IMR-90 (cell line): ENCODE results near the gene RGS4. TPM values are rescaled to one million over a fixed set of nuclear protein-coding genes. Genes with fewer than 3 reads are reported as not detected.
A peak's percentile ranks its signal among the peaks of the same experiment; 100 is the strongest.

ENCODE experiments used
- ATAC-seq: fragments of 200-7000 bp; cut with Tn5 transposase; 2 replicates; pipeline ENCODE4 v1.9.1; 2020; ENCODE audit warnings: low read depth, mild to moderate bottlenecking, moderate library complexity
- BruUV-seq: library from RNA; stranded (reverse); fragments of 400-500 nt; replicated peaks from 2 replicates; lab custom pipeline; 2021; lab: Mats Ljungman, UMichigan
- CTCF ChIA-PET: fragments of 300-600 bp; formaldehyde crosslinking; extraction: SDS; loops from one replicate; lab custom pipeline; 2021; ENCODE audit warnings: antibody characterized with exemption; lab: Yijun Ruan, JAX
- POLR2A ChIA-PET: fragments of 300-600 bp; sonication (Branson Sonifier 250); formaldehyde crosslinking; loops from one replicate; lab custom pipeline; 2022; ENCODE audit warnings: antibody characterized with exemption; ENCODE audit not compliant: unreplicated experiment; lab: Charles Lee
- DNase-seq: peaks from one replicate; pipeline ENCODE4 v3.0.0; 2013
- H2AFZ ChIP-seq: replicated peaks from 2 replicates; pipeline ENCODE3; 2013; ENCODE audit warnings: low read length, mild to moderate bottlenecking; ENCODE audit not compliant: poor library complexity
- H2AK5ac ChIP-seq: 2 replicates; pipeline ENCODE4 v1.6.1; 2013; ENCODE audit warnings: low read depth, low read length, inconsistent platforms
- H2AK9ac ChIP-seq: replicated peaks from 2 replicates; pipeline ENCODE3; 2013; ENCODE audit warnings: mild to moderate bottlenecking, low read depth, low read length, moderate library complexity; ENCODE audit not compliant: poor library complexity
- H2BK120ac ChIP-seq: 2 replicates; pipeline ENCODE4 v1.6.1; 2013; ENCODE audit warnings: low read depth, low read length, inconsistent platforms
- H2BK15ac ChIP-seq: 3 replicates; pipeline ENCODE4 v1.6.1; 2013; ENCODE audit warnings: low read depth, low read length, inconsistent platforms
- H2BK20ac ChIP-seq: 2 replicates; pipeline ENCODE4 v1.6.1; 2013; ENCODE audit warnings: low read depth, mild to moderate bottlenecking, inconsistent platforms, low read length, moderate library complexity
- H2BK5ac ChIP-seq: 2 replicates; pipeline ENCODE4 v1.6.1; 2013; ENCODE audit warnings: mild to moderate bottlenecking, low read depth, low read length, inconsistent platforms; ENCODE audit not compliant: poor library complexity, severe bottlenecking
- H3K14ac ChIP-seq: replicated peaks from 2 replicates; pipeline ENCODE4 v1.6.1; 2013; ENCODE audit warnings: low read depth, low read length, inconsistent platforms
- H3K18ac ChIP-seq: 2 replicates; pipeline ENCODE4 v1.6.1; 2013; ENCODE audit warnings: low read depth, low read length, control low read depth
- H3K23ac ChIP-seq: 2 replicates; pipeline ENCODE4 v1.6.1; 2013; ENCODE audit warnings: low read depth, low read length, inconsistent platforms
- H3K27ac ChIP-seq: 2 replicates; pipeline ENCODE4 v1.5.1; 2013; ENCODE audit warnings: mild to moderate bottlenecking, control low read depth, low read length; ENCODE audit not compliant: insufficient read depth
- H3K27me3 ChIP-seq: 2 replicates; pipeline ENCODE4 v1.6.1; 2013; ENCODE audit warnings: low read length; ENCODE audit not compliant: control insufficient read depth, insufficient read depth
- H3K36me3 ChIP-seq: 2 replicates; pipeline ENCODE4 v1.6.1; 2013; ENCODE audit warnings: low read length, mixed read lengths; ENCODE audit not compliant: control insufficient read depth, insufficient read depth
- H3K4ac ChIP-seq: 2 replicates; pipeline ENCODE4 v1.6.1; 2013; ENCODE audit warnings: low read depth, low read length, inconsistent platforms
- H3K4me1 ChIP-seq: 2 replicates; pipeline ENCODE4 v1.6.1; 2013; ENCODE audit warnings: low read length, mixed read lengths; ENCODE audit not compliant: control insufficient read depth, insufficient read depth
- H3K4me2 ChIP-seq: 2 replicates; pipeline ENCODE4 v1.6.1; 2013; ENCODE audit warnings: low read depth, mild to moderate bottlenecking, control low read depth, low read length, moderate library complexity
- H3K4me3 ChIP-seq: 2 replicates; pipeline ENCODE4 v1.5.1; 2013; ENCODE audit warnings: low read depth, mild to moderate bottlenecking, control low read depth, low read length, moderate library complexity; ENCODE audit not compliant: insufficient read depth
- H3K56ac ChIP-seq: 2 replicates; pipeline ENCODE4 v1.6.1; 2013; ENCODE audit warnings: low read length, inconsistent platforms; ENCODE audit not compliant: insufficient read depth; ENCODE audit errors: extremely low read depth
- H3K79me1 ChIP-seq, 2 experiments: 2 replicates each; pipeline ENCODE4 v1.6.1; 2013; ENCODE audit warnings: low read length in 2 of 2, inconsistent platforms in 1 of 2, low read depth in 1 of 2
- H3K9ac ChIP-seq: 2 replicates; pipeline ENCODE4 v1.6.1; 2013; ENCODE audit warnings: low read depth, low read length, control low read depth
- H3K9me1 ChIP-seq: 2 replicates; pipeline ENCODE4 v1.6.1; 2013; ENCODE audit warnings: low read length, inconsistent platforms; ENCODE audit not compliant: insufficient read depth
- H3K9me3 ChIP-seq: 2 replicates; pipeline ENCODE4 v1.6.1; 2013; ENCODE audit warnings: low read length; ENCODE audit not compliant: control insufficient read depth, insufficient read depth
- H4K20me1 ChIP-seq: 2 replicates; pipeline ENCODE4 v1.6.1; 2013; ENCODE audit warnings: low read length, inconsistent platforms; ENCODE audit not compliant: insufficient read depth
- H4K5ac ChIP-seq: 2 replicates; pipeline ENCODE4 v1.6.1; 2013; ENCODE audit warnings: mild to moderate bottlenecking, low read depth, low read length, control low read depth
- H4K8ac ChIP-seq, 2 experiments: 2 replicates each; pipeline ENCODE4 v1.6.1; 2013; ENCODE audit warnings: low read depth in 2 of 2, low read length in 2 of 2, control low read depth in 1 of 2, inconsistent platforms in 1 of 2
- H4K91ac ChIP-seq: 2 replicates; pipeline ENCODE4 v1.6.1; 2013; ENCODE audit warnings: low read depth, low read length, inconsistent platforms; ENCODE audit not compliant: insufficient read depth
- CEBPB ChIP-seq: IDR thresholded peaks from 2 replicates; pipeline ENCODE4 v1.6.1; 2012; ENCODE audit warnings: low read depth, low read length, improper control_type of control experiment
- CHD1 ChIP-seq: IDR thresholded peaks from 2 replicates; pipeline ENCODE4 v1.6.1; 2012; ENCODE audit warnings: low read depth, low read length, improper control_type of control experiment
- FOS ChIP-seq: fragments of 150-350 bp; IDR thresholded peaks from 2 replicates; pipeline ENCODE4 v1.6.1; 2016; ENCODE audit warnings: low read depth, low read length
- MAFK ChIP-seq: IDR thresholded peaks from 2 replicates; pipeline ENCODE4 v1.6.1; 2012; ENCODE audit warnings: low read depth, low read length, improper control_type of control experiment
- MAZ ChIP-seq: IDR thresholded peaks from 2 replicates; pipeline ENCODE4 v1.6.1; 2012; ENCODE audit warnings: low read depth, mild to moderate bottlenecking, low read length, improper control_type of control experiment, moderate library complexity, borderline replicate concordance
- MXI1 ChIP-seq: IDR thresholded peaks from 2 replicates; pipeline ENCODE4 v1.6.1; 2012; ENCODE audit warnings: low read depth, mild to moderate bottlenecking, low read length, moderate library complexity, borderline replicate concordance
- POLR2A ChIP-seq: IDR thresholded peaks from 2 replicates; pipeline ENCODE4 v1.6.1; 2012; ENCODE audit warnings: mild to moderate bottlenecking, low read depth, low read length
- RAD21 ChIP-seq: IDR thresholded peaks from 2 replicates; pipeline ENCODE4 v1.6.1; 2012; ENCODE audit warnings: low read length, improper control_type of control experiment
- RCOR1 ChIP-seq: IDR thresholded peaks from 2 replicates; pipeline ENCODE4 v1.6.1; 2012; ENCODE audit warnings: mild to moderate bottlenecking, low read length, improper control_type of control experiment; ENCODE audit not compliant: insufficient replicate concordance
- RFX5 ChIP-seq: IDR thresholded peaks from 2 replicates; pipeline ENCODE4 v1.8.0; 2012; ENCODE audit warnings: low read depth, mild to moderate bottlenecking, low read length, moderate library complexity
- WGBS, 2 experiments: methylation state at CpG; one replicate each; pipeline versions ENCODE4 v1.1.5 to v1.1.7; 2013; ENCODE audit warnings: missing lambda C conversion rate in 2 of 2; ENCODE audit not compliant: insufficient read length in 1 of 2; ENCODE audit errors: extremely low coverage in 2 of 2; 5-methylcytosine and 5-hydroxymethylcytosine counted together
- dilution Hi-C: fragments of 300-500 bp; cut with HindIII; formaldehyde crosslinking; loops from one replicate; pipeline ENCODE4 v1.14.3; 2018; ENCODE audit warnings: low sequenced_read_pairs; ENCODE audit not compliant: unreplicated experiment
- in situ Hi-C: fragments of 300-500 bp; cut with MboI; formaldehyde crosslinking; loops from 3 replicates; pipeline ENCODE4 v1.14.3; 2019; ENCODE audit warnings: low sequenced_read_pairs, inconsistent platforms, mixed read lengths
- intact Hi-C: fragments of 100-400 bp; cut with micrococcal nuclease; formaldehyde crosslinking; loops from 2 replicates; pipeline ENCODE4 v1.10.0; 2022
- polyA plus RNA-seq, 3 experiments: library from polyadenylated mRNA; depleted of rRNA; stranded (reverse); fragments of >200 nt; gene quantifications; 2 replicates each; pipeline ENCODE4 v1.2.3, GENCODE V29; 2012; ENCODE audit warnings: low replicate concordance in 1 of 3
- total RNA-seq: library from RNA; depleted of rRNA; stranded (reverse); fragments of >200 nt; gene quantifications from 2 replicates; pipeline ENCODE4 v1.2.3, GENCODE V29; 2012
- TF ChIP-seq, protein P1 (sequence below): fragments of 150-350 bp; IDR thresholded peaks from 2 replicates; pipeline ENCODE4 v1.6.1; 2016; ENCODE audit warnings: low read depth, mild to moderate bottlenecking, low read length, moderate library complexity, borderline replicate concordance
- TF ChIP-seq, protein P2 (sequence below): conservative IDR thresholded peaks from 2 replicates; pipeline ENCODE4 v1.5.1; 2012; ENCODE audit warnings: mild to moderate bottlenecking, low read depth, low read length, improper control_type of control experiment
- TF ChIP-seq, protein P3 (sequence below): fragments of 150-350 bp; IDR thresholded peaks from 2 replicates; pipeline ENCODE4 v1.6.1; 2017; ENCODE audit warnings: mild to moderate bottlenecking, antibody characterized with exemption, low read length, low read depth

The RGS4 gene
- total and polyA plus RNA-seq, 2 of the 4 experiments (the other 2 are of a cell fraction) = 202 to 538 TPM

DNA sequence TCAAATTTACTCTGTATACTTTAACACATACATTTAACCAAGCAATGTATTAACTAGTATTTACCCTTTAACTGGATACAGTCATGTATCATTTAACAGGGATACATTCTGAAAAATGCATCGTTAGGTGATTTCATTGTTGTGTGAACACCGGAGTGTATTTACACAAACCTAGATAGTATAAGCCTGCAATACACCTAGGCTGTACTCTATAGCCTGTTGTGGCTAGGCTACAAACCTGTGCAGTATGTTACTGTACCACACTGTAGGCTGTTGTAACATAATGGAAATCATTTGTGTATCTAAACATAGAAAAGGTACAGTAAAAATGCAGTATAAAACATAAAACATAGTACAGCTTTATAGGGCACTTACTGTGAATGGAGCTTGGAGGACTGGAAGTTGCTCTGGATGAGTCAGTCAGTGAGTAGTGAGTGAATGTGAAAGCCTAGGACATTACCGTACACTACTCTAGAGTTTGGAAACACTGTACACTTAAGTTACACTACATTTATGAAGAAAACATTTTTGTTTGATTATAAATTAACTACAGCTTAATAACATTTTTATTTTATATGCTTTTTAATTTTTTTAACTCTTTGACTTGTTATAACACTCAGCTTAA lies 21.3 kb downstream of the RGS4 start:
- in situ Hi-C loops (no loop called here), dilution Hi-C loops (no loop called here), intact Hi-C loops (no loop called here)
- Histone ChIP-seq H4K8ac (peak overlapping the region in 1 of 2 experiments; percentile 82; a peak in 1 of 4 replicates), H2AFZ (no peak overlapping the region), H3K4me3 (no peak overlapping the region), H3K27me3 (no peaks in the 10 kb centered on the region), H3K4ac (no peak overlapping the region; the same call in 1 of the 2 replicates), H3K36me3 (no peaks in the 10 kb centered on the region), H4K5ac (no peak overlapping the region), H3K18ac (no peak overlapping the region), H3K9me3 (no peaks in the 10 kb centered on the region), H2BK120ac (peak overlapping the region; percentile 85), H4K20me1 (no peaks in the 10 kb centered on the region), H3K9ac (no peak overlapping the region), H3K23ac (no peak overlapping the region), H3K56ac (no peak overlapping the region), H3K79me1 (no peaks in the 10 kb centered on the region), H2AK9ac (no peak overlapping the region), H3K14ac (peak overlapping the region; percentile 89; the same call in 1 of the 2 replicates), H2AK5ac (no peak overlapping the region), H3K9me1 (no peaks in the 10 kb centered on the region), H3K27ac (no peak overlapping the region), H3K4me2 (no peak overlapping the region), H2BK20ac (no peak overlapping the region; the same call in 1 of the 2 replicates), H4K91ac (no peak overlapping the region), H2BK5ac (peak overlapping the region; percentile 83), H3K4me1 (peaks cover 2% of the 10 kb centered on the region; the same call in 1 of the 2 replicates), H2BK15ac (no peak overlapping the region; the same call in 2 of the 3 replicates)
- no CpG with 5 or more reads among the region's 3 CpGs for WGBS, 2 experiments
- no TSS peak for BruUV-seq
- DNase-seq = peak; percentile 84
- peak; percentile 96 for ATAC-seq
- POLR2A ChIA-PET = no interaction called here
- CTCF ChIA-PET = interaction anchor here (0.6 to 1.8 kb wide), 3 partner anchors 13 to 72 kb away, joined by 3 to 4 read pairs (median 3); no protein-coding TSS in a partner anchor
- TF ChIP-seq CEBPB = no peak
- no peak for TF ChIP-seq POLR2A
- no peak for TF ChIP-seq MAZ
- no peak for TF ChIP-seq RAD21
- TF ChIP-seq, protein P1, sequence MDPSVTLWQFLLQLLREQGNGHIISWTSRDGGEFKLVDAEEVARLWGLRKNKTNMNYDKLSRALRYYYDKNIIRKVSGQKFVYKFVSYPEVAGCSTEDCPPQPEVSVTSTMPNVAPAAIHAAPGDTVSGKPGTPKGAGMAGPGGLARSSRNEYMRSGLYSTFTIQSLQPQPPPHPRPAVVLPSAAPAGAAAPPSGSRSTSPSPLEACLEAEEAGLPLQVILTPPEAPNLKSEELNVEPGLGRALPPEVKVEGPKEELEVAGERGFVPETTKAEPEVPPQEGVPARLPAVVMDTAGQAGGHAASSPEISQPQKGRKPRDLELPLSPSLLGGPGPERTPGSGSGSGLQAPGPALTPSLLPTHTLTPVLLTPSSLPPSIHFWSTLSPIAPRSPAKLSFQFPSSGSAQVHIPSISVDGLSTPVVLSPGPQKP = no peak
- TF ChIP-seq, protein P2, sequence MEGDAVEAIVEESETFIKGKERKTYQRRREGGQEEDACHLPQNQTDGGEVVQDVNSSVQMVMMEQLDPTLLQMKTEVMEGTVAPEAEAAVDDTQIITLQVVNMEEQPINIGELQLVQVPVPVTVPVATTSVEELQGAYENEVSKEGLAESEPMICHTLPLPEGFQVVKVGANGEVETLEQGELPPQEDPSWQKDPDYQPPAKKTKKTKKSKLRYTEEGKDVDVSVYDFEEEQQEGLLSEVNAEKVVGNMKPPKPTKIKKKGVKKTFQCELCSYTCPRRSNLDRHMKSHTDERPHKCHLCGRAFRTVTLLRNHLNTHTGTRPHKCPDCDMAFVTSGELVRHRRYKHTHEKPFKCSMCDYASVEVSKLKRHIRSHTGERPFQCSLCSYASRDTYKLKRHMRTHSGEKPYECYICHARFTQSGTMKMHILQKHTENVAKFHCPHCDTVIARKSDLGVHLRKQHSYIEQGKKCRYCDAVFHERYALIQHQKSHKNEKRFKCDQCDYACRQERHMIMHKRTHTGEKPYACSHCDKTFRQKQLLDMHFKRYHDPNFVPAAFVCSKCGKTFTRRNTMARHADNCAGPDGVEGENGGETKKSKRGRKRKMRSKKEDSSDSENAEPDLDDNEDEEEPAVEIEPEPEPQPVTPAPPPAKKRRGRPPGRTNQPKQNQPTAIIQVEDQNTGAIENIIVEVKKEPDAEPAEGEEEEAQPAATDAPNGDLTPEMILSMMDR = no peak
- no peak for TF ChIP-seq RCOR1
- TF ChIP-seq FOS = no peak
- no peak for TF ChIP-seq MXI1
- no peak for TF ChIP-seq CHD1
- TF ChIP-seq MAFK = no peak
- no peak for TF ChIP-seq RFX5
- TF ChIP-seq, protein P3, sequence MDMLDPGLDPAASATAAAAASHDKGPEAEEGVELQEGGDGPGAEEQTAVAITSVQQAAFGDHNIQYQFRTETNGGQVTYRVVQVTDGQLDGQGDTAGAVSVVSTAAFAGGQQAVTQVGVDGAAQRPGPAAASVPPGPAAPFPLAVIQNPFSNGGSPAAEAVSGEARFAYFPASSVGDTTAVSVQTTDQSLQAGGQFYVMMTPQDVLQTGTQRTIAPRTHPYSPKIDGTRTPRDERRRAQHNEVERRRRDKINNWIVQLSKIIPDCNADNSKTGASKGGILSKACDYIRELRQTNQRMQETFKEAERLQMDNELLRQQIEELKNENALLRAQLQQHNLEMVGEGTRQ = no peak
